Hematopoietic multipotent progenitor cell treated with erythropoietin and hydrocortisone succinate and interleukin-3 and kit ligand, for 6 days (in vitro differentiated cells): ENCODE results near the gene SSBP2.
"Not testable (repeated sequence)": the region's sequence is repeated elsewhere in the genome, so short reads cannot be mapped to it uniquely, and the experiment has no call there.

ENCODE experiments used
- DNase-seq: peaks from one replicate; pipeline ENCODE4 v3.0.0-alpha.2; 2015

Gene SSBP2

DNA sequence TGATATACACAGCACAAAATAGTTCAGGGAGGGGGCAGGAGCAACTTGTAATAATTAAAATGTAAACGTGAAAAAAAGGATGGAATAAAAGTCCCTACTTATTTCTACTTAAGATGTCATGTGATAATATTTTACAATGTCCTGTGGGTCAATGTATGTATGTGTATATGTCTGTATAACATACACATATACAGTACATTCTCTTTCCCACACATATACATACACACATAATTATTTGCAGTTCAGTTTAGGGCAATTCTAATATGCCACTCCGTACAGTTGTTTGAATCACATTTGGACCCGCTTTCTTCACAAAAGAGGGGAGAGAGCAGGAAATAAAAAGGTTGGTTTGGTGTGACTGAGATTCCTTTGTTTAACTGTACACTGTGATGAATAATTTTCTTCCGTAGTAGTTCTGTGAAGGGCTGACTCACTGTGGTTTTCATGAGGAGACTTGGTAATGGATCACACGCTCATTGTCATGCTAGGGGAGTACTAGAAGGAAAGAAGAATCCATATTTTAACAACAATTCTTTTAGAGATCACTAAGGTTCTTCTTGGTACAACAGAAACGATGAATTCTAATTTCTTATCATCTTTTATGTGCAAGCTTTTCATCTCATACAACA is 330.7 kb downstream of the SSBP2 start:
- peak; percentile 78 for DNase-seq

DNA sequence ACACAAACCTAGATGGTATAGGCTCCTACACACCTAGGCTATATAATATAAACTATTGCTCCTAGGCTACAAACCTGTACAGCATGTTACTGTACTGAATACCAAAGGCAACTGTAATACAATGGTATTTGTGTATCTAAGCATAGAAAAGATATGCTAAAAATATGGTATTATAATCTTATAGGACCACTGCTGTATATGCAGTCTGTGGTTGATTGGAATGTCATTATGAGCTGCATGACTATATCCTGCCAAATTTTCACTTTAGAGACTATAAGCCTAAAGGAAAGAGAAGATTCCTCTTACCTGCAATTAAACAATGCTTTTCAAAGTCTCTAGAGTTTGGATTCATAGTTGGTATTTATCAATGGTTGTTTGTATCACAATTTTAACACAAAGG is 332.3 kb downstream of the SSBP2 start:
- DNase-seq = no peak

DNA sequence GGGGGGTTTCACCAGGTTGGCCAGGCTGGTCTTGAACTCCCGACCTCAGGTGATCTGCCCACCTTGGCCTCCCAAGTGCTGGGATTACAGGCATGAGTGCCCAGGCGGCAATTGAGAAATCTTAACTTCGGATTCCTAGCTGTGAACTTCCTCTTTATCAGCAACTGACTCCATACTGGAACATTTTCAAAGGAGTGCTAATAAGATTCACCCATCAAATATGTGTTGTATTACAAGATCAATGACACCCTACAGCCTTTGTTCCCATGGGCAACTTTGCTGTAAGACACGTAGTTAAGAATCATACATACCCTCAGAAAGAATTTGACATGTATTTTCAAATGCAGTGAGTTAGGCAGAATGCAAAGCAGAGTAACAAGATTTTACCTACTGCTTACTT is 333.8 kb downstream of the SSBP2 start:
- DNase-seq = no peak

DNA sequence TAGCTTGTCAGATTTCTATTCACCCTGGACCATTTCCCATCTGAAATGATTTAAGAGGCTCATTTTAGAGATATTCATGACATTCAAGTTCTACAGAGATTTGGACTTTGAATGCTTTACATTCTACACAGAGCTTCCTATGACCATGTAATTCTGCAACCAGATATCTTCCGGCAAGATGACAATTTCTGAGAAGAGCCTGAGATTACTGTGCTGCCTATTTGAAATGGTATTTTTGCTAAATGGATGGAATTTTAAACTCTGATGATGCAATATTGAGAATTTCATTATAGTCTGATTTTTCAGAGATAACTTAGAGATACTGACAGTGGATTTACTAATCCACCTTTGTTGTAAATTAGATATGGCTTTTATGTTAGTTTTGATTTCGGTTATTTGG is 341.0 kb downstream of the SSBP2 start:
- no peak for DNase-seq

DNA sequence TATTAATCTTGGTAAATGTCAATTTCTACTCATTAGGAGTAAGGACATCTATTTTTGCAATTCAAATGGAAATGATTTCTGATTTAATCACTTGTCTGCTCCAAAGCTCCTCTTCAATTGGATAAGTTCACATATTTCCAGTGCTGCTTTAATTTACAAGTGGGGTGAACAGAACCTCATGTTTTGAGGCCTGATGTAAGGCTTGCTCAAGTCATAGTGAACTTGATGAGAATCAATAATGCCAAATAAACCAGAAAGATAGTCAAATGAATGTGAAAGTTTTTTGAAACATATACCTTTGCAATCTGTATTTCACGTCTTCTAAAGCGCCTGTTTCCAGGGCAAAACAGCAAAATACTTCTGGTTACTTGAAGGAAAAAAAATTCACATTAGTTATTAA is 341.5 kb downstream of the SSBP2 start:
- no peak for DNase-seq

DNA sequence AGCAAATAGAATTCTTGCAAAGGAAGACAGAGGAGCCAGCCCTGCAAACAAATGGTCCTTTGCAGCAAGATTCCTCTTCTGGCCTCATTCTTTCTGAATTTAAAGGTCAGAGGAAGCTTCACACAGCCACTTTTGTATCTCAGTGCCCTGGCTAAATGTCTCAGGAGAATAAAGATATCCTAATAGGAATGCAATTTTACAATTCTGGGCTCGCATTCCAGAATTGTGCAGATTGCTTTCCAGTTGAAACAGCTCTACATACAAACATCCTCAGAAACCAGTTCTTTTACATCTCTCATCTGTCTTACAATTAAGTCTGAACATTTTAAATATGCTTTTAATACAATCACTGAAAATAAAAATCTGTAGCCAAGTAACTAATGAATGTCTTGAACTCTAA is 342.4 kb downstream of the SSBP2 start:
- no peak for DNase-seq

DNA sequence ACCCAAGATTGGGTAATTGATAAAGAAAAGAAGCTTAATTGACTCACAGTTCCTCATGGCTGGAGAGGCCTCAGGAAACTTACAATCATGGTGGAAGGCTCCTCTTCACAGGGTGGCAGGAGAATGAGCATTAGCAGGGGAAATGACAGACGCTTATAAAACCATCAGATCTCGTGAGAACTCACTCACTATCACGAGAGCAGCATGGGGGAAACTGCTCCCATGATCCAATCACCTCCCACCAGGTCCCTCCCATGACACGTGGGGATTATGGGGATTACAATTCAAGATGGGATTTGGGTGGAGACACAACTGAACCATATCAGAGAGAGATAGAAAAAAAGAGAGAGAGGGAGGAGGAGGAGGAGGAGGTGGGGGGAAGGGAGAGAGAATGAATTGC is 343.1 kb downstream of the SSBP2 start:
- not testable (repeated sequence) for DNase-seq

DNA sequence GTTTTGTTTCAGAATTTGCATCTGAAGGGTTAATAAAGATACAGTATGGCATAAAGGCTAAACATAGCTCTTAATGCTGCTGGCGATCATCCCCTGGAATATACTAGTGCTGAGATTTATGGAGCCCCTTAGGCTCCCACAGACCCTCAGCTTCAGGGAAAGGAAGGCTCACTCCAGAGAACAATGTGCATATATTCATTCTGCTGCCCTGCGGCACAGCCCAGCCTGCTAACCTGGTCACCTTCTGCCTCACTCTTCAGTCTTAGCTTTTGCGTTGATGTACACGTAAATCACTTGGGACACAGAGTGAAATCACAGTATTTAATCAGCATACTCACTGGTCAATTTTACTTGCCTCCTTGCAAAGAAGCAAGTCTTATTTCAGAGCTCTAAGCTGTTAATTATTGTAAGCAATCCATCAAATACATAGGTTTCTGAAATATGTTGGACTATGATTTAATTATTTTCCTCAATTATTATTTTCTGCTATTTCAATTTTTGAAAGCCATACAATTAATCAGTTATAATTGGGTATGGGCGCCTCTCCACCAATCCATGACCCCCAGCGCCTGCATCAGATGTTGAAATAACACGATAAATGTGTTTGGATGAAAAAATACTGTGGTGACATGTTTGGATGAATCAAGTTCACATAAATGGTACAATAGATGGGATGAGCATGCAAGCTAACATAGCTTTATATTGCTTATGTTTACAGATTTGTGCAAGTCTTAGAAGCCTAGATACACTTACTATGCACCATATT is 345.6 kb downstream of the SSBP2 start:
- no peak for DNase-seq

DNA sequence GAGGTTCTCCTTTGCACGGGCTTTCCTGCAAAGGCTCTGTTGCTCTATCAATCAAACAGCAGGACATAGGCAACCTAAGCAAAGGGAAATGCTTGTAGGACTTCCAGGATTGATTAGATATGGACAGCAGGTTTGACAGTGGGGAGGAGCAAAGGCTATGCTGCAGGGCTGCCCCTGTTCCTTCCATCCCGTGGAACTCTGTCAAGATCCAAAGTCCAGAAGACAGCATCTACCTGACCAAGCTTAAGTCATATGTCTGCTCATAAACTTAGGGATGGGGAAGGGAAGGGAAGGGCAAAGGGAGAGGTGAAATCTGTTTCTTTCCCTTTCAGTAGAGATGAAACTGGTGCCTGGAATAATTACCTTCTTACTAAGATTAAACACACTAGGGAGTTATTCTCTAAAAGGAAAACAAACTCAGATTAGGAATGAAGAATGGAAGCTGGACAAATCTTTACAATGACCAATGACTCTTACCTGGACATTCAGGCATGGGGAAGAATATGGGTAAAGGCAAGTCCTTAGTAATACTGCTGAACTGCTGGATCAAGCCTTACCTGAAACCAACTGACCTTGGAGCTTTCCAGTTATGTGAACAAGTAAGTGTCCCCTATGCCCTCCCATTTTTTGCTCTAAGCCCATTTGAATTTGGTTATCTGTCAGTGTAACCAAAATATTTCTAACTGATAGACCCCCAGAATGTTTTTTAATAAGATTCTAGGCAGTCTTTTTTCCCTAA is 348.5 kb downstream of the SSBP2 start:
- no peak for DNase-seq

DNA sequence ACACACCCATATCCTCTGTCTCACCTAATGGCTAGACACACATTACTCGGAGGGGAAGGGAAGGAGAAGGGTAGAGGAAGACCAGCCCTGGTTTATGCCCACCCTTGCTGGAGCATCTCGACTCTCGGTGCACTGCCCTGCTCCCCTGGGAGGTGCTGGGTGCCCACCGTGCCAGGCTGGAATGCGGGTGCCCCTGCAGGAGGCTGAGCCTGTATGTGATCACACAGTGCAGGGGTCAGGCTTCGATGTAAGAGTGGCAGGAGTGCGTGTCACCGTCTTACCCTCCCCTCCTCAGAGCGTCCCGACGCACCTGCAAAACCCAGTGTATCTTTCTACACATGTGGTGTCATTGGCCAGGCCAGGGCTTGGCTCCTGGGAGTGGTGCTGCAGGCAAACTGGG is 349.6 kb downstream of the SSBP2 start:
- no peak for DNase-seq

DNA sequence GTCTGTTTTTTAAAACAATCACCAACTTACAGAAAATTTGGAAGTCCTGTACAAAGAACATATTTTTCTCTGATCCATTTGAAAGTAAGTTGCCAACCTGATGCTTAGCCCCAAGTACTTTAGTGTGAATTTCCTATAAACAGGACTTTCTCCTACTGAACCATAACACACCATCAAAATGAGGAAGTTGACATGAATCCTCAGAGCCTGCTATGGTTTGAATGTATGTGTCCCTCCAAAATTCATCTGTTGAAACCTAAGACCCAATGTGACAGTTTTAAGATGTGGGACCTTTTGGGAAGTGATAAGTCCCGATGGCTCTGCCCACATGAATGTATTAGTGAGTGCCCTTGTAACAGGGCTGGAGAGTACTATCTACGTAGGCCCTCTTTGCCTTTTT is 350.5 kb downstream of the SSBP2 start:
- DNase-seq = peak; percentile 25

DNA sequence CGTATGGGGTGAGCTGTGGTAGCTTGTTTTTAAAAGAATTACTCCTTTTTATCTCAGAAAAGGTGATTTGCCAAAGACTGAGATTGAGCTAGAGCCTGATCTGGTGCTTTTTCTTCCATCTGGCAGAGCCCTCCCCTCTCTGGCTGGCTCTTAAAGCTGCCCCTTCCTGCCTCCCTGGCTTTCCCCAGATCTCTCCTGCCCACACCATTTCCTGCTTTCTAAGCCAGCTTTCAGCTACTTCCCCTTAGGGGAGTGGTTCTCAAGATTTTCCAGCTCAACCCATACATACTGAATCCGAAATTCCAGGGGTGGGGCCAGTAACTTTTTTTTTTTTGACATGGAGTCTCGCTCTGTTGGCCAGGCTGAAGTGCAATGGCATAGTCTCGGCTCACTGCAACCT is 352.2 kb downstream of the SSBP2 start:
- DNase-seq = no peak

DNA sequence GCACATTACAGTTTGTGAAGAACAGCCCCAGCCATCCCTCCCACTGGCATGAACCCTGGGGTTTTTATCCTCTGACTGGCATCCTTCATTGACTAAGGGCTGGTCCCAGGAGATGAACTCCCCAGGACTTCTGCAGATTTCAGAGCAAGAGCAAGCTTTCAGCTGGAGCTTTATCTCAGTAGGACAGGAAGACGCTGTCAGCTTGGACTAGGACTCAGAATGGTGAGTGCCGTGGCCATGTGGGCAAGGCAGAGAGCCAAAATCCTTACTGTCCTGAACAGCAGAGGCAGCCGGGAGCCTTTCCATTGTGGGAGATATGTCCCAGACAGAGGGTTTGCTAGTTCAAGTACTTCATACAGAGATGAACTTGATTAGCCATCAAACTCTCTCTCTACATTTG is 353.7 kb downstream of the SSBP2 start:
- peak; percentile 18 for DNase-seq

DNA sequence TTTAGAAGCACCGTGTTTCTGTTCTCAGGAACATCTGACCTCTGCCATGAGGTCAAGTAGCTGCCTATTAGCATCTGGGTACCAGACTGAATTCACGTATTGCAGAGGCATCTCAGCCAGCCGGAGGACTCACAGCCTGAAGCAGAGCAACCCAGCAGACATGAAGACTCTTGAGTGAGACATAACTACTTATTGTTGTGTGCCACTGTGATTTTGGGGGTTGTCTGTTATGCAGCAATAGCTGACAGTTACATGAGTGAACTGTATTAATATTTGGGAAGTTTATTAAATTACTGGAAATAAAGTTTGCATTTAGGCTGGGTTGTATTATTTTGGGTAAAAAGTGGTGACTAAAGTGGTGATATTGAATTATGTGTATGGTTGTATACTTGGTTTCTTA is 355.6 kb downstream of the SSBP2 start:
- DNase-seq = no peak

DNA sequence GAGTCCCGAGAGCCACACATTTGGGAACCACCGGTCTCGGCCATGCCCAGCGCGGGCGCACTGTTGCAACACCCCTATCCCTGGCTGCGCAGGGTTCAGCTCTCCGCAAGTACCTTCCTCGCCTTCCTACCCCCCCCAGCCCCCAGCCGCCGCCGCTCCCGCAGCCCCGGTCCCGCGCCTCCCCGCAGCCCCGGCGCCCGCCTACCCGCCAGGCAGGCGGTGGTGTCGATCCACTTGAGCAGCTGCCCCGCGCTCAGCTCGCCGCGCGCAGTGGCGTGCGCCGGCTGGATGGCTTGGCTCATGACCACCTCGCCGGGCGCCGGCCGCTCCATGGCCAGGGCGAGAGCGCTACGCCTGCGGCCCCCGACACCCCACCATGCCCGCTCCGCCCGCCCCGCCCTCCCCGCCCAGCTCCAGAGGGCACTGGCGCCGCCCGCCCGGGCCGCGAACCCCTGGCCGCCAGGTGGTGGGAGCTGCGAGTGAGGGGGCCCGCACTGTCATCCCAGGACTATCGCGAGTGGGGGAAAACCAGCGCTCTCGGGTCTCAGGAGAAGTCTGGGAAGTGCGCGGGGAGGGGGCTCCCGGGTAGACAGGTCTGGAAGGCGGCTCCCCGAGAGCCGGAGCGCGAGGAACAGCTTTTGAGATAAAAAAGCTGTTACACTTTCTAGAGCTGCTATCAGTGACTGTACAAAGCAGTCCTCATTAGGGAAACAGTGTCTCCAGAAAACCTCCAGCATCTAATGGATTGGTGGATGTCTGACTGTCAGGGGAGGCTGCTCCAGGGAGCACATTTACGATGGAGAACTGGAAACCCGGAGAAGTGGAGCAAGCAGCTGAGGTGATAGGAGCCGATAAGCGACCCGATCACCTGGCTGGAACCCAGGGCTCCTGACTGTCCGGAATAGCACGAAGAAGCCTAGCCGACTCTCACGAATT is 356.8 kb downstream of the SSBP2 start, which contains the start of gene ACOT12:
TSS of gene ACOT12 (minus strand) at position 352 of the 936 bp plus-strand sequence. CDS start at position 332, 20 bp downstream.
- peak; percentile 33 for DNase-seq

DNA sequence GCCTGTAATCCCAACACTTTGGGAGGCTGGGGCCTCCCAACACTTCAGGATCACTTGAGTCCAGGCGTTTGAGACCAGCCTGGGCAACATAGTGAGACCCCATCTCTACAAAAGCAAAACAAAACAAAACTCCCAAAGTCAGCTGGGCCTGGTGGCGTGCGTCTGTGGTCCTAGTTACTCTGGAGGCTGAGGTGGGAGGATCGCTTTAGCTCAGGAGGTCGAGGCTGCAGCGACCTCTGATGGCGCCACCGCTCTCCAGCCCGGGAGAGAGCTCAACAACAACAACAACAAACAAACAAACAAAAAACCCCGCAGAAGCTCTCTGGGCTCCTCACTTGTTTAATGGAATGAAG is 357.5 kb downstream of the SSBP2 start:
- no peak for DNase-seq

DNA sequence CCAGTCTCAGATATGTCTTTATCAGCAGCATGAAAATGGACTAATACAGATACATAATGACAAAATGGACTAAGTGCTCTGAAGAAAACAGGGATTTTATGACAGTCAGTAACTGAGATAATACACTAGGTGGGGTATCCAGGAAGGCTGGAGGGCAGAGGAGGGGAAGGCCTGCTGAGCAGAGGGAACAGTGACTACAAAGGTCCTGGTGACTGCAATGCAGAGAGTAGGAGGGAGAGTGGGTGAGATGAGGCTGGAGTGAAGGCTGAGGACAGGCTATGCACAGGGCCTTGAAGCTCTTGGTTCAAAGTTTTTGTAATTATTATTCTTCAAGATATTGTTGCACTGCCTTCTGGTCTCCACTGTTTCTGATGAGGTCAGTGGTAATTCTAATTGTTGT is 361.9 kb downstream of the SSBP2 start:
- DNase-seq = no peak

DNA sequence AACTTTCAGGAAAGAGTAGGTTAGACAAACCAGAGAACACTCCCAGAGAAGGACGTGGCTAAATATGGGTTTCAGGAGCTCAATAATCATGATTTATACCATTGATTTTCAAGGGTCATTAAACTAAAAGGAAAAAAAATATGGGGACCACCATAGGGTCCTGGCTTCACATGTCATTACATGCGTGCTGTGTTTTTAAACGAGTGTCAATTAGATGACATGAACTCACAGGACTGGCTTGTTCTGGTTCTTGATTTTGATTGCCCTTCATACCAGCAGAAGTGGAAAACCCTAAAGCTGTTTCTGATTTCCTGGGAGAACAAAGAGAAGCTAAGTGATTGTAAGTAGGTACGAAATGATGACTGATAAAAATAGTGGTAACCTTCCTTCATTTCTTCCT is 362.7 kb downstream of the SSBP2 start:
- no peak for DNase-seq

DNA sequence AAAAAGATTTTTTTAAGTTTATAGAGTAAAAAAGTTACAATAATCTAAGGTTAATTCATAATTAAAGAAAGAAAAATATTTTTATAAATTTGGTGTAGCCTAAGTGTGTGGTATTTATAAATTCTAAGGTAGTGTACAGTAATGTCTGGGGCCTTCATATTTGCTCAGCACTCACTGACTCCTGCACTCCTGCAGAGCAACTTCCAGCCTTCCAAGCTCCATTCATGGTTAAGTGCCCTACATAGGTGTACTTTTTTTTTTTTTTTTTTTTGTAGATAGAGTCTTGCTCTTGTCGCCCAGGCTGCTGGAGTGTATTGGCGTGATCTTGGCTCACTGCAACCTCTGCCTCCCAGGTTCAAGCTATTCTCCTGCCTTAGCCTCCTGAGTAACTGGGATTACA is 367.0 kb downstream of the SSBP2 start:
- no peak for DNase-seq

DNA sequence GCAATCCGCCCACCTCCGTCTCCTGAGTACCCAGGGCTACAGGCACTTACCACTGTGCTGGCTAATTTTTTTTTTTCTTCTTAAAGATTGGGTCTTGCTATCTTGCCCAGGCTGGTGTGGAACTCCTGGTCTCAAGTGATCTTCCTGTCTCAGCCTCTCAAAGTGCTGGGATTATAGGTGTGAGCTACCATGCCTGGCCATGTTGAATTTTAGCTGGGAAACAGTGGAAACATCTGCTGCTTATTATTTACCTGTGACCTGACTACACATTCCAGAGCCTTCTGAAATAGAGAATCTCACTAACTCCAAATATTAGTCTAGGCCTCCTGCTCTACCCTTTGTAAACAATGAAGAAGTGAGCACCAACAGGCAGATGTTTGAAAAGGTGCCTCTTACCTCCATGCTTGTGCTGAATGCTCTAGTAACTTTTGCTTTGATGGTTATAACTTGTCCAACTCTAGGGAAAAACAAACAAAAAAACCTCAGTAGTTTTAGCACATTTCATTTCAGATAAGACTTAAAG is 379.5 kb downstream of the SSBP2 start:
- no peak for DNase-seq

DNA sequence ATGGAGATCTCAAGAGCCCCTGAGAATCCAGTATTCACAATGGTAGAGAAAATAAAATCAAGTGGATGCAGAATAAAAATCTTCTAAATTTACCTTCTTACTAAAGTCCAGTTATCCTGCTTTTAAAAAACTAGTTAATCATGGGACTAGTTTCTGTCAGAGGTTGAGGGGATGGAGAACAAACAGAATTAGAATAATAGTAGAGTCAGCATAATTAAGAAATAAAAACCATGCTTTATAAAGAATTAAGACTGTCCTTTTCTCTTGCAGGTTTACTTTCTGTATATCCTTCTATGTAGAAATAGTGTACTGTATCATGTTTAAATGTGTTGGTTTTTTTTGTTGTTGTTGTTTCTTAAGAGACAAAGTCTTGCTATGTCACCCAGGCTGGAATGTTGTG is 380.0 kb downstream of the SSBP2 start:
- no peak for DNase-seq

DNA sequence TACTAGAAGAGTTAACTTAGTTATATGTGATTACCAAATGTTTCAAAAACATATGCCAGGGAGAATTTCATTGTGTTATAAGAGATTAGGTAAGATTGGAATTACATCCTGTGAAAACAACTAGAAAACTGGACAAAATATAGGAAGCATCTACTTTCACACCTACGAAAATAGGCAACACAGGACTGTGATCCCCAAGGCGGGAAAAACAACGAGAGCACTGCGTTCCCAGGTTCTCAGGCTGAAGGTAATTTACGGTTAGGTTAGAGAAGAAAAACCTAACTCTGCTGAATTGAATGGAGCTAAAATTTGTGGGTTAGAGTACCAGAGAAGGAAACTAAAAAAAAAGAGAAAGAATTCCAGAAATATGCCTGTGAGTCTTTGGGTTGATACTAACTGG is 385.4 kb downstream of the SSBP2 start:
- DNase-seq = no peak
